NT2/D1 (cell line): Measurements from ENCODE around the gene SUSD2.

Experiments used
- YY1 ChIP-seq: IDR thresholded peaks from 2 replicates; pipeline ENCODE4 v1.6.1; 2011; ENCODE audit not compliant: insufficient read length, insufficient read depth
- ZNF274 ChIP-seq: IDR thresholded peaks from 2 replicates; pipeline ENCODE4 v1.6.1; 2011; ENCODE audit warnings: mild to moderate bottlenecking, low read depth, low read length

GRCh38 chr22:24233235-24233634, 51.9 kb downstream of the SUSD2 start:
- no peak for TF ChIP-seq YY1
- no peak for TF ChIP-seq ZNF274
